SU-DHL-6 (cell line): ENCODE results near the gene RHOJ.
A peak's percentile ranks its signal among the peaks of the same experiment; 100 is the strongest.

Experiments
- H2AFZ ChIP-seq: fragments of 200-600 bp; sonication (generic); 2 replicates; pipeline ENCODE4 v1.6.1; 2014; ENCODE audit warnings: low read depth, mild to moderate bottlenecking, moderate library complexity, mixed read lengths, antibody characterized with exemption, low read length; ENCODE audit not compliant: severe bottlenecking
- H3F3A ChIP-seq: fragments of 200-600 bp; shearing (Covaris generic); 2 replicates; pipeline ENCODE4 v1.6.0; 2016; ENCODE audit warnings: antibody characterized with exemption, mild to moderate bottlenecking; ENCODE audit not compliant: insufficient read depth
- H3K27ac ChIP-seq: fragments of 200-600 bp; sonication (generic); 2 replicates; pipeline ENCODE4 v1.5.1; 2016; ENCODE audit warnings: low read depth, mild to moderate bottlenecking, low read length, moderate library complexity, mixed read lengths
- H3K27me3 ChIP-seq: fragments of 200-600 bp; sonication (generic), shearing (Covaris generic); 2 replicates; pipeline ENCODE4 v1.6.0; 2014; ENCODE audit warnings: mild to moderate bottlenecking, low read length
- H3K36me3 ChIP-seq: fragments of 200-600 bp; sonication (generic); 2 replicates; pipeline ENCODE4 v1.6.1; 2014; ENCODE audit warnings: mild to moderate bottlenecking, low read length, mixed read lengths
- H3K4me2 ChIP-seq: fragments of 300-600, 200-600 bp; shearing (Covaris generic), sonication (generic); 2 replicates; pipeline ENCODE4 v1.6.0; 2014; ENCODE audit warnings: low read length, low read depth, mild to moderate bottlenecking; ENCODE audit not compliant: poor library complexity, severe bottlenecking
- H3K4me3 ChIP-seq: fragments of 200-600 bp; sonication (generic); 2 replicates; pipeline ENCODE4 v1.5.1; 2014; ENCODE audit warnings: antibody characterized with exemption, low read length, mild to moderate bottlenecking, mixed read lengths; ENCODE audit not compliant: insufficient read depth, poor library complexity, severe bottlenecking
- H3K79me2 ChIP-seq: fragments of 200-600 bp; sonication (generic); 2 replicates; pipeline ENCODE4 v1.6.1; 2014; ENCODE audit warnings: mild to moderate bottlenecking, low read length, moderate library complexity; ENCODE audit not compliant: insufficient read depth
- H3K9ac ChIP-seq: fragments of 200-600 bp; sonication (generic); 2 replicates; pipeline ENCODE4 v1.7.0; 2014; ENCODE audit warnings: mild to moderate bottlenecking, low read length
- H3K9me2 ChIP-seq: fragments of 200-600 bp; sonication (generic); replicated peaks from 2 replicates; pipeline ENCODE4 v1.6.1; 2014; ENCODE audit warnings: low read length; ENCODE audit not compliant: insufficient read depth
- H3K9me3 ChIP-seq: fragments of 200-600 bp; sonication (generic); 2 replicates; pipeline ENCODE4 v1.6.1; 2014; ENCODE audit warnings: low read length, mixed read lengths; ENCODE audit not compliant: insufficient read depth
- H4K20me1 ChIP-seq: fragments of 200-600 bp; sonication (generic); 2 replicates; pipeline ENCODE4 v1.6.1; 2014; ENCODE audit warnings: low read depth, mild to moderate bottlenecking, antibody characterized with exemption, low read length, moderate library complexity, mixed read lengths
- EZH2phosphoT487 ChIP-seq: fragments of 200-600 bp; sonication (generic), shearing (Covaris generic); conservative IDR thresholded peaks from 2 replicates; pipeline ENCODE4 v1.6.1; 2018; ENCODE audit warnings: mild to moderate bottlenecking, antibody characterized with exemption, low read length, moderate library complexity, mixed read lengths
- TF ChIP-seq, protein P1 (sequence below): fragments of 200-600 bp; sonication (generic); IDR thresholded peaks from one replicate; pipeline ENCODE4 v1.5.1; 2017; ENCODE audit warnings: antibody characterized with exemption, mild to moderate bottlenecking, low read length, moderate library complexity; ENCODE audit not compliant: insufficient read depth, poor library complexity, severe bottlenecking

Gene RHOJ

GRCh38 chr14:63174760-63175191, 29.5 kb upstream of the RHOJ start:
- Histone ChIP-seq H3K4me2 (no peak overlapping the region), H2AFZ (no peak overlapping the region), H3K79me2 (no peaks in the 10 kb centered on the region)

GRCh38 chr14:63175531-63175930, 28.7 kb upstream of the RHOJ start:
- no peaks in the 10 kb centered on the region for H3K36me3 ChIP-seq
- H3K9ac ChIP-seq = no peak overlapping the region
- H2AFZ ChIP-seq = no peak overlapping the region
- no peak overlapping the region for H3K4me2 ChIP-seq
- H3K27ac ChIP-seq = no peak overlapping the region
- no peaks in the 10 kb centered on the region for H3F3A ChIP-seq
- no peaks in the 10 kb centered on the region for H3K9me3 ChIP-seq
- no peak overlapping the region for H3K4me3 ChIP-seq
- H3K27me3 ChIP-seq = no peaks in the 10 kb centered on the region
- no peaks in the 10 kb centered on the region for H3K79me2 ChIP-seq
- no peaks in the 10 kb centered on the region for H3K9me2 ChIP-seq
- no peak for TF ChIP-seq EZH2phosphoT487
- TF ChIP-seq, protein P1, sequence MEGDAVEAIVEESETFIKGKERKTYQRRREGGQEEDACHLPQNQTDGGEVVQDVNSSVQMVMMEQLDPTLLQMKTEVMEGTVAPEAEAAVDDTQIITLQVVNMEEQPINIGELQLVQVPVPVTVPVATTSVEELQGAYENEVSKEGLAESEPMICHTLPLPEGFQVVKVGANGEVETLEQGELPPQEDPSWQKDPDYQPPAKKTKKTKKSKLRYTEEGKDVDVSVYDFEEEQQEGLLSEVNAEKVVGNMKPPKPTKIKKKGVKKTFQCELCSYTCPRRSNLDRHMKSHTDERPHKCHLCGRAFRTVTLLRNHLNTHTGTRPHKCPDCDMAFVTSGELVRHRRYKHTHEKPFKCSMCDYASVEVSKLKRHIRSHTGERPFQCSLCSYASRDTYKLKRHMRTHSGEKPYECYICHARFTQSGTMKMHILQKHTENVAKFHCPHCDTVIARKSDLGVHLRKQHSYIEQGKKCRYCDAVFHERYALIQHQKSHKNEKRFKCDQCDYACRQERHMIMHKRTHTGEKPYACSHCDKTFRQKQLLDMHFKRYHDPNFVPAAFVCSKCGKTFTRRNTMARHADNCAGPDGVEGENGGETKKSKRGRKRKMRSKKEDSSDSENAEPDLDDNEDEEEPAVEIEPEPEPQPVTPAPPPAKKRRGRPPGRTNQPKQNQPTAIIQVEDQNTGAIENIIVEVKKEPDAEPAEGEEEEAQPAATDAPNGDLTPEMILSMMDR = no peak
- H4K20me1 ChIP-seq = no peaks in the 10 kb centered on the region

More at GRCh38 chr14:63174760-63175191, 29.5 kb upstream of the RHOJ start:
- no peaks in the 10 kb centered on the region for H3K9me3 ChIP-seq
- no peaks in the 10 kb centered on the region for H3K36me3 ChIP-seq
- no peak overlapping the region for H3K4me3 ChIP-seq
- H3K27ac ChIP-seq = no peak overlapping the region
- no peaks in the 10 kb centered on the region for H3F3A ChIP-seq
- TF ChIP-seq, protein P1 = peak; percentile 44
- no peak for TF ChIP-seq EZH2phosphoT487
- H4K20me1 ChIP-seq = no peaks in the 10 kb centered on the region
- no peaks in the 10 kb centered on the region for H3K9me2 ChIP-seq
- H3K27me3 ChIP-seq = peaks cover 2% of the 10 kb centered on the region; the same call in 1 of the 2 replicates
- no peak overlapping the region for H3K9ac ChIP-seq

DNA sequence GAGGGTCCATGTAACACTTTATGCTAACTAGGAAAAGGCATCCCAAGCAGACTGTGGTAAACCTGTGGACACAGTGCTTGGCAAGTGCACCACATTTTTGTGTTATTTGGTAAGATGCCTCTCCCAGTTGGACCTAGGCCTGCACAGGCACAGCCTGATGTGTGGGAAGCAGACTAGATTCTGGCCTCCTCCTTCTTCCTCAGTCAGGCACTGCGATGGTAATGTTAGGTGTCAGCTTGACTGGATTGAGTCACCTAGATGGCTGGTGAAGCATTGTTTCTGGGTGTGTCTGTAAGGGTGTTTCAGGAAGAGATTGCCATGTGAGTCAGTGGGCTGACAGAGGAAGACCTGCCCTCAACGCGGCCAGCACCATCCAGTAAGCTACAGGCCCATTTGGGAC, 25.3 kb upstream of the RHOJ start:
- no peak overlapping the region for H3K27ac ChIP-seq

More for the DNA sequence above, 25.3 kb upstream of the RHOJ start:
- H3K9me2 ChIP-seq = no peaks in the 10 kb centered on the region
- H3K4me3 ChIP-seq = no peak overlapping the region
- H3F3A ChIP-seq = no peaks in the 10 kb centered on the region
- H4K20me1 ChIP-seq = no peaks in the 10 kb centered on the region
- no peak overlapping the region for H3K4me2 ChIP-seq
- no peaks in the 10 kb centered on the region for H3K36me3 ChIP-seq
- H2AFZ ChIP-seq = no peak overlapping the region
- no peak overlapping the region for H3K9ac ChIP-seq
- no peaks in the 10 kb centered on the region for H3K9me3 ChIP-seq
- H3K79me2 ChIP-seq = no peaks in the 10 kb centered on the region
- TF ChIP-seq, protein P1 = no peak
- no peak for TF ChIP-seq EZH2phosphoT487
- H3K27me3 ChIP-seq = no peaks in the 10 kb centered on the region
